HepG2 (cell line): ENCODE measurements around the gene CPT1C. TPM values are rescaled to one million over a fixed set of nuclear protein-coding genes. Genes with fewer than 3 reads are reported as not detected.

Experiments used
- ATRX ChIP-seq: sonication (generic); formaldehyde crosslinking; IDR thresholded peaks from 2 replicates; pipeline ENCODE4 v1.4.0; 2020; ENCODE audit warnings: missing genetic modification reagents, borderline replicate concordance
- DNMT3B ChIP-seq: conservative IDR thresholded peaks from 2 replicates; pipeline ENCODE4 v1.6.1; 2016; ENCODE audit warnings: missing biosample characterization, control low read depth
- FOXJ3 ChIP-seq: sonication (generic); formaldehyde crosslinking; IDR thresholded peaks from 2 replicates; pipeline ENCODE4 v1.4.0; 2020; ENCODE audit warnings: missing genetic modification reagents, mild to moderate bottlenecking, borderline replicate concordance
- ISX ChIP-seq: sonication (generic); formaldehyde crosslinking; conservative IDR thresholded peaks from 2 replicates; pipeline ENCODE4 v1.5.0; 2020; ENCODE audit warnings: missing genetic modification reagents
- MAFF ChIP-seq: IDR thresholded peaks from 2 replicates; pipeline ENCODE4 v1.6.1; 2011; ENCODE audit warnings: low read depth, low read length, improper control_type of control experiment
- MEIS2 ChIP-seq: sonication (generic); formaldehyde crosslinking; IDR thresholded peaks from 2 replicates; pipeline ENCODE4 v1.9.0; 2021; ENCODE audit warnings: mild to moderate bottlenecking, missing genetic modification reagents
- NFRKB ChIP-seq: fragments of 450-650 bp; IDR thresholded peaks from 2 replicates; pipeline ENCODE4 v1.6.1; 2017
- NR1H2 ChIP-seq: sonication (generic); formaldehyde crosslinking; IDR thresholded peaks from 2 replicates; pipeline ENCODE4 v1.8.1; 2022; ENCODE audit warnings: low read depth, missing genetic modification reagents, borderline replicate concordance
- RAD21 ChIP-seq: fragments of 450-650 bp; formaldehyde crosslinking; IDR thresholded peaks from 2 replicates; pipeline ENCODE4 v1.5.0; 2020; ENCODE audit warnings: mild to moderate bottlenecking
- RARG ChIP-seq: sonication (generic); formaldehyde crosslinking; IDR thresholded peaks from 2 replicates; pipeline ENCODE4 v1.4.0; 2020; ENCODE audit warnings: low read depth, mild to moderate bottlenecking, missing genetic modification reagents
- RNF2 ChIP-seq: fragments of 450-650 bp; conservative IDR thresholded peaks from 2 replicates; pipeline ENCODE4 v1.6.1; 2016; ENCODE audit warnings: low read depth
- YEATS2 ChIP-seq: sonication (generic); formaldehyde crosslinking; IDR thresholded peaks from 2 replicates; pipeline ENCODE4 v1.4.0; 2020; ENCODE audit warnings: missing genetic modification reagents, borderline replicate concordance
- ZBTB25 ChIP-seq: IDR thresholded peaks from 2 replicates; pipeline ENCODE4 v1.6.1; 2018; ENCODE audit warnings: missing genetic modification reagents
- ZBTB7A ChIP-seq: sonication (generic); formaldehyde crosslinking; IDR thresholded peaks from 2 replicates; pipeline ENCODE4 v1.8.0; 2022; ENCODE audit warnings: mild to moderate bottlenecking, missing genetic modification reagents
- ZIK1 ChIP-seq: sonication (generic); formaldehyde crosslinking; IDR thresholded peaks from 2 replicates; pipeline ENCODE4 v1.5.0; 2020; ENCODE audit warnings: mild to moderate bottlenecking, low read depth, missing genetic modification reagents, borderline replicate concordance
- ZNF136 ChIP-seq: sonication (generic); formaldehyde crosslinking; IDR thresholded peaks from 2 replicates; pipeline ENCODE4 v1.8.1; 2022; ENCODE audit warnings: low read depth, mild to moderate bottlenecking, moderate library complexity, missing genetic modification reagents
- ZNF224 ChIP-seq: sonication (generic); formaldehyde crosslinking; IDR thresholded peaks from 2 replicates; pipeline ENCODE4 v1.5.0; 2020; ENCODE audit warnings: mild to moderate bottlenecking, missing genetic modification reagents
- ZNF256 ChIP-seq: sonication (generic); formaldehyde crosslinking; conservative IDR thresholded peaks from 2 replicates; pipeline ENCODE4 v1.4.0; 2020; ENCODE audit warnings: missing genetic modification reagents
- ZNF598 ChIP-seq: sonication (generic); formaldehyde crosslinking; IDR thresholded peaks from 2 replicates; pipeline ENCODE4 v1.5.1; 2020; ENCODE audit warnings: mild to moderate bottlenecking, missing genetic modification reagents, borderline replicate concordance
- ZNF776 ChIP-seq: sonication (generic); formaldehyde crosslinking; IDR thresholded peaks from 2 replicates; pipeline ENCODE4 v1.4.0; 2020; ENCODE audit warnings: mild to moderate bottlenecking, missing genetic modification reagents
- ZNF883 ChIP-seq: sonication (generic); formaldehyde crosslinking; IDR thresholded peaks from 2 replicates; pipeline ENCODE4 v1.5.1; 2020; ENCODE audit warnings: mild to moderate bottlenecking, missing genetic modification reagents; ENCODE audit errors: not compliant biosample characterization
- polyA plus RNA-seq, 8 experiments: library from polyadenylated mRNA; depleted of rRNA in 3 of 8; stranded (reverse) in 7 of 8; unstranded in 1 of 8; fragments of >200 nt; fragmentation: Illumina TruSeq in 4 of 8; extraction: Trizol in 4 of 8; gene quantifications; 2 replicates each; pipeline versions ENCODE4 v1.2.1 to v1.2.3, GENCODE V29; 2011 to 2016; ENCODE audit warnings: low read depth in 4 of 8, missing spikeins in 1 of 8, mixed read lengths in 1 of 8; ENCODE audit not compliant: insufficient read depth in 1 of 8
- total RNA-seq, 5 experiments: library from RNA; depleted of rRNA; stranded (reverse); fragments of >200 nt; fragmentation: Illumina TruSeq; extraction: Trizol; gene quantifications; 2 replicates each; pipeline ENCODE4 v1.2.3, GENCODE V29; 2016; ENCODE audit warnings: low read depth in 1 of 5
- TF ChIP-seq, protein P1 (sequence below): sonication (generic); formaldehyde crosslinking; conservative IDR thresholded peaks from 2 replicates; pipeline ENCODE4 v1.4.0; 2020; ENCODE audit warnings: missing genetic modification reagents
- TF ChIP-seq, protein P2 (sequence below): sonication (generic); formaldehyde crosslinking; IDR thresholded peaks from 2 replicates; pipeline ENCODE4 v1.9.0; 2021; ENCODE audit warnings: missing genetic modification reagents, mild to moderate bottlenecking, borderline replicate concordance

Gene CPT1C
- total and polyA plus RNA-seq, 2 of the 13 experiments (the other 11 are each of a cell fraction or from before 2014, with no cell fraction given) = 0.18 TPM; not detected in 1

DNA sequence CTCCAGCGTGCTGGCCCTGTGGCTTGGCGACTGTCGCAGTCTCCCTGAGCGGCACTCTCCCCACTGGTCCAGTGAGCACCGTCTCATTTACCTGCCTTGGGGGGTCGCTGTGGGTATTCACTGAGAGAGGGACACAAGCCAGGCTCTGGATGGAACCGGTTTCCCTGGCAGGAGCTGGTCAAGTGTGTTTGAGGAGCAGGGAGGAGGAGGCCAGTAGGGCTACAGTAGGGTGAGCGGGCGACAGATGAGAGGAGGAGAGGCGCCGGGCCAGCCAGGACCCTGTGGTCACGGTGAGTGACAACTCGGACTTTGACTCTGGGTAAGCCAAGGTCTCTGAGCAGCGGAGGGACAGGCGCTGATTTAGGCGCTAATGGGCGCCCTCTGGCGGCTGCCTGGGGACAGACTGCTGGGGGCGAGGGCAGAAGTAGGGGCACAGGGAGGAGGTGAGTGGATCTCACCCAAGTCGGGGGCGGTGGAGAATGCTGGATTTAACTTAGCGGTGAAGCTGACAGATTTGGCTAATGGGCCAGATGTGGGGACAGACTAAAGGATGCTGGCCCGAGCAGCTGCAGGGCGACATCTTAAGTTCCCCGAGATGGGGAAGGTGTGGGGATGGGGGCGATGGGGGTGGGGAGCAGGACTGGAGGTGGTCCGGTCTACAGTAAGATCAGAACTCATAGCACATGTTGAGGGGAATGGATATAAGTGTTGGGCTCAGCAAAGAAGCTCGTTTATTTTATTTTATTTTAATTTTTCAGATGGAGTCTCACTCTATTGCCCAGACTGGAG is 18.6 kb upstream of the CPT1C start (continued):
- TF ChIP-seq ZNF776 (CRISPR knock-in tag) (0 out of 2 replicates have a peak, but pooled peaks have one; percentile 71), RAD21 (CRISPR knock-in tag) (peak; percentile 87), ZIK1 (CRISPR knock-in tag) (no peak), FOXJ3 (CRISPR knock-in tag) (peak; percentile 51; the same call in 1 of the 2 replicates), ZBTB25 (CRISPR knock-in tag) (peak; percentile 63; the same call in 1 of the 2 replicates), MAFF (no peak), ZNF256 (no peak), ZNF136 (CRISPR knock-in tag) (no peak), YEATS2 (CRISPR knock-in tag) (peak; percentile 56; the same call in 1 of the 2 replicates), NFRKB (no peak), RARG (CRISPR knock-in tag) (no peak), ZNF224 (no peak), NR1H2 (CRISPR knock-in tag) (no peak), MEIS2 (CRISPR knock-in tag) (peak; percentile 98), ISX (CRISPR knock-in tag) (no peak), ZBTB7A (CRISPR knock-in tag) (no peak), RNF2 (no peak), DNMT3B (CRISPR knock-in tag) (no peak), ZNF598 (CRISPR knock-in tag) (peak; percentile 81; the same call in 1 of the 2 replicates), ATRX (no peak), ZNF883 (CRISPR knock-in tag) (peak; percentile 26)
- TF ChIP-seq, protein P1, sequence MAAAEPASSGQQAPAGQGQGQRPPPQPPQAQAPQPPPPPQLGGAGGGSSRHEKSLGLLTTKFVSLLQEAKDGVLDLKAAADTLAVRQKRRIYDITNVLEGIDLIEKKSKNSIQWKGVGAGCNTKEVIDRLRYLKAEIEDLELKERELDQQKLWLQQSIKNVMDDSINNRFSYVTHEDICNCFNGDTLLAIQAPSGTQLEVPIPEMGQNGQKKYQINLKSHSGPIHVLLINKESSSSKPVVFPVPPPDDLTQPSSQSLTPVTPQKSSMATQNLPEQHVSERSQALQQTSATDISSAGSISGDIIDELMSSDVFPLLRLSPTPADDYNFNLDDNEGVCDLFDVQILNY = no peak
- TF ChIP-seq, protein P2, sequence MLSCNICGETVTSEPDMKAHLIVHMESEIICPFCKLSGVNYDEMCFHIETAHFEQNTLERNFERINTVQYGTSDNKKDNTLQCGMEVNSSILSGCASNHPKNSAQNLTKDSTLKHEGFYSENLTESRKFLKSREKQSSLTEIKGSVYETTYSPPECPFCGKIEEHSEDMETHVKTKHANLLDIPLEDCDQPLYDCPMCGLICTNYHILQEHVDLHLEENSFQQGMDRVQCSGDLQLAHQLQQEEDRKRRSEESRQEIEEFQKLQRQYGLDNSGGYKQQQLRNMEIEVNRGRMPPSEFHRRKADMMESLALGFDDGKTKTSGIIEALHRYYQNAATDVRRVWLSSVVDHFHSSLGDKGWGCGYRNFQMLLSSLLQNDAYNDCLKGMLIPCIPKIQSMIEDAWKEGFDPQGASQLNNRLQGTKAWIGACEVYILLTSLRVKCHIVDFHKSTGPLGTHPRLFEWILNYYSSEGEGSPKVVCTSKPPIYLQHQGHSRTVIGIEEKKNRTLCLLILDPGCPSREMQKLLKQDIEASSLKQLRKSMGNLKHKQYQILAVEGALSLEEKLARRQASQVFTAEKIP (CRISPR knock-in tag) = no peak
